ENCODE results near the gene PHETA1.

Gene PHETA1

DNA sequence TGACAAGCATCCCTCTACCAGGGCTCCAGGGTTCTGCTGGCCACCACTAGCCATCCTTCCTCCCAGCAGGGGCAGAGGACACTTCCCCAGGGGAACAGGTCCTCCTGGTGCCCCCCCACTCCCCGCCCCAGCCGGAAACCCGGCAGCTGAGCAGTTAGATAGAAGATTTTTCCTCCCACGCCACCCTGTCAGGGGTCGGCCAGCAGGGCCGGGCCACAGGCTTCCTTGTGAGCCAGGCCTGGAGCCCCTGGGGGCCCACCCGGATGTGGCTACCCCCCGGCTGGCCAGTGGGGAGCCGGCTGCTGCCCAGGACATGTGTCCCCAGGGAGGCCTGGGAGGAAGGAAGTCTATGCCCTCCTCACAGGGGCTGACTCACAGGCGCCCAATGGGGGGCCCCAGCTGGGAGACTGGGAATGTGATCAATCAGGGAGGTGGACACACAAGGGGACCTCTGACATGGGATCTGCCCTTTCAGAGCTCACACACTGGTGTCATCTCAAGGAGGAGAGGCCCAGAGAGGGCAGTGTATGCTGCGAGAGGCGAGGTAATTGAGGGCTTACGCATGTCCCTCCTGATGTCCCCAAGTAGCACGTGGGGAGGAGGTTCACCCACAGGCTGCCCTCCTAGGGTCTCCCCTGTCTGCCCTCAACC lies 41.0 kb upstream of the PHETA1 start:
- POLR2A ChIA-PET = interaction anchor here (0.6 to 0.7 kb wide), 2 partner anchors 10 to 62 kb away, joined by 3 to 4 read pairs; no protein-coding TSS in a partner anchor
- H3K4me3 ChIP-seq (ENCODE audit: low read depth, low read length) = peak overlapping the region; percentile 38
- CTCF ChIA-PET = interaction anchor here (5.0 to 25.8 kb wide), 3 partner anchors 12 to 37 kb away, joined by 56 to 899 read pairs (median 58); no protein-coding TSS in a partner anchor
- TF ChIP-seq, protein P1, sequence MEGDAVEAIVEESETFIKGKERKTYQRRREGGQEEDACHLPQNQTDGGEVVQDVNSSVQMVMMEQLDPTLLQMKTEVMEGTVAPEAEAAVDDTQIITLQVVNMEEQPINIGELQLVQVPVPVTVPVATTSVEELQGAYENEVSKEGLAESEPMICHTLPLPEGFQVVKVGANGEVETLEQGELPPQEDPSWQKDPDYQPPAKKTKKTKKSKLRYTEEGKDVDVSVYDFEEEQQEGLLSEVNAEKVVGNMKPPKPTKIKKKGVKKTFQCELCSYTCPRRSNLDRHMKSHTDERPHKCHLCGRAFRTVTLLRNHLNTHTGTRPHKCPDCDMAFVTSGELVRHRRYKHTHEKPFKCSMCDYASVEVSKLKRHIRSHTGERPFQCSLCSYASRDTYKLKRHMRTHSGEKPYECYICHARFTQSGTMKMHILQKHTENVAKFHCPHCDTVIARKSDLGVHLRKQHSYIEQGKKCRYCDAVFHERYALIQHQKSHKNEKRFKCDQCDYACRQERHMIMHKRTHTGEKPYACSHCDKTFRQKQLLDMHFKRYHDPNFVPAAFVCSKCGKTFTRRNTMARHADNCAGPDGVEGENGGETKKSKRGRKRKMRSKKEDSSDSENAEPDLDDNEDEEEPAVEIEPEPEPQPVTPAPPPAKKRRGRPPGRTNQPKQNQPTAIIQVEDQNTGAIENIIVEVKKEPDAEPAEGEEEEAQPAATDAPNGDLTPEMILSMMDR (IDR thresholded peaks at IDR 0.05; ENCODE audit: insufficient read depth, low read length, missing control alignments) = no peak
- no peak for DNase-seq (ENCODE audit: low read depth, low spot score)

DNA sequence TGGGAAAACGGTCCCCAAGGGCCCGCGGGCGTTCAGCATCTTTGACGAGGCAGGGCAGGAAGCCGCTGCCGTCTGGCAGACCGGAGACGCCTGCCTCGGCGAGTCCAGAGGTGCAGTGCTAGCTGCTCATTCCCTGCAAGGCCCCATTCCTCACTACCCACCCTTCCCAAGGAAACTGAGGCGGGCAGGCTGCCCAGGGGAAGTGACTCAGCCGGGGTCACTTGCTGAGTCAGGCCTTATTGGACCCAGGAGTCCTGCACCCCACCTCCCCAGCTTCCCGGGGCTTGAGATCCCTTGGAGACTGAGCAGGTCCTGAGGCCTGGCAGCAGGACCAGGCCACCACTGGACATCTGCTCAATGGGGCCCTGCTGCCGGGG lies 40.5 kb upstream of the PHETA1 start:
- TF ChIP-seq, protein P1 (IDR thresholded peaks at IDR 0.05; ENCODE audit: insufficient read depth, low read length, missing control alignments) = no peak
- H3K4me3 ChIP-seq (ENCODE audit: low read depth, low read length) = peak overlapping the region; percentile 38
- DNase-seq (ENCODE audit: low read depth, low spot score) = no peak
- ChIA-PET POLR2A (interaction anchor here (0.6 kb wide), 1 partner anchor 11 kb away, joined by 4 read pairs; no protein-coding TSS in a partner anchor), CTCF (interaction anchor here (0.9 to 25.8 kb wide), 3 partner anchors 11 to 38 kb away, joined by 4 to 899 read pairs (median 58); no protein-coding TSS in a partner anchor)

- POLR2A ChIA-PET = no interaction called here
- no peak for DNase-seq (ENCODE audit: low read depth, low spot score)
- CTCF ChIA-PET = interaction anchor here (0.9 to 25.8 kb wide), 5 partner anchors 10 to 38 kb away, joined by 4 to 899 read pairs (median 6); no protein-coding TSS in a partner anchor
- TF ChIP-seq, protein P1 (IDR thresholded peaks at IDR 0.05; ENCODE audit: insufficient read depth, low read length, missing control alignments) = no peak
- H3K4me3 ChIP-seq (ENCODE audit: low read depth, low read length) = peak overlapping the region; percentile 38
Observed at GRCh38 chr12:111408686-111409402, 39.9 kb upstream of the PHETA1 start.

GRCh38 chr12:111408116-111408440 lies 39.2 kb upstream of the PHETA1 start:
- H3K4me3 ChIP-seq (ENCODE audit: low read depth, low read length) = peak overlapping the region; percentile 95
- POLR2A ChIA-PET = no interaction called here
- TF ChIP-seq, protein P1 (IDR thresholded peaks at IDR 0.05; ENCODE audit: insufficient read depth, low read length, missing control alignments) = no peak
- CTCF ChIA-PET = interaction anchor here (1.3 to 25.8 kb wide), 4 partner anchors 9 to 39 kb away, joined by 5 to 899 read pairs (median 32); no protein-coding TSS in a partner anchor
- no peak for DNase-seq (ENCODE audit: low read depth, low spot score)

DNA sequence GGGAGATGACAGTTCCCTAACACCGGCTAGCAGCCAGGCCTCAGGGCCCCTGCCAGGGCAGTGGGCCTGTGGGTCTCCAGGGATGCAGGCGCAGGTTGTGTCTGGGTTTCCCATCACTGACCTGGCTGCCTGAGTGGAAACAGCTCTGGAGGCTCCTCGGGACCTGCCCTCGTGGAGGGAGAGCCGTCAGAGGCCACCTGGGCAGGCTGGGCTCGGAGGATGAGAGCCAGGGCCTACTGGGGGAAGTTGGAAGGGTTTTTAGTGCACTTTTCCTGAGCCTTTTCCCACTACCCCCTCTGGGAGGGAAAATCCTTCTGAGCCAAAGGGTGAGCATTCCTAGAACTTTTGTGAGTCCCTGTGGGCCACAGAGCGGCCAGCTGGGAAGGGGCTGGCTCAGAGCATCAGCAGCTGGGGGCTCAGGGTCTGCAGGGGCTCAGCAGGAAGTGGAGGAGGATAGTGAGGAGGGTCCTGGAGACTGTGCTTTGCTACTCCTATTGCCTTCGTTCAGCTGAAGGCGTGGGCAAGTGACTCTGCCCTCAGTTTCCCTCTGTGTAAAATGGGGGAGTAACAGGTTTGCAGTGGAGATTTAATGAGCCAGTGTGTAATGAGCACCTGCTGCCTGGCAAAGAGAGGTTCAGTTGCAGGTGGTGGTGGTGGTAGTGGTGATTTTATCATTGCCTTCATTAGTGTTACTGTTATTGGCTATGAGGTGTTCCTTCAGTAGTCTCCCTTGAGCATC lies 38.7 kb upstream of the PHETA1 start:
- no peak for DNase-seq (ENCODE audit: low read depth, low spot score)
- TF ChIP-seq, protein P1 (IDR thresholded peaks at IDR 0.05; ENCODE audit: insufficient read depth, low read length, missing control alignments) = no peak
- peak overlapping the region; percentile 95 for H3K4me3 ChIP-seq (ENCODE audit: low read depth, low read length)
- ChIA-PET CTCF (interaction anchor here (1.3 to 25.8 kb wide), 4 partner anchors 9 to 40 kb away, joined by 5 to 899 read pairs (median 32); no protein-coding TSS in a partner anchor), POLR2A (no interaction called here)
